Breast epithelium (tissue), 3 donors: ENCODE results near the gene OTOA.
"Not testable (repeated sequence)": the region's sequence is repeated elsewhere in the genome, so short reads cannot be mapped to it uniquely, and the experiment has no call there.

Experiments
- POLR2A ChIP-seq: fragments of 450-650 bp; IDR thresholded peaks from one replicate; pipeline ENCODE4 v1.6.1; 2016; ENCODE audit warnings: antibody characterized with exemption, mild to moderate bottlenecking, moderate library complexity
- TF ChIP-seq, protein P1 (sequence below), 3 donors: fragments of 450-650 bp; IDR thresholded peaks; one replicate each; pipeline ENCODE4 v1.5.1; 2016 to 2017; ENCODE audit warnings: antibody characterized with exemption in 3 of 3, mild to moderate bottlenecking in 3 of 3, moderate library complexity in 3 of 3

DNA sequence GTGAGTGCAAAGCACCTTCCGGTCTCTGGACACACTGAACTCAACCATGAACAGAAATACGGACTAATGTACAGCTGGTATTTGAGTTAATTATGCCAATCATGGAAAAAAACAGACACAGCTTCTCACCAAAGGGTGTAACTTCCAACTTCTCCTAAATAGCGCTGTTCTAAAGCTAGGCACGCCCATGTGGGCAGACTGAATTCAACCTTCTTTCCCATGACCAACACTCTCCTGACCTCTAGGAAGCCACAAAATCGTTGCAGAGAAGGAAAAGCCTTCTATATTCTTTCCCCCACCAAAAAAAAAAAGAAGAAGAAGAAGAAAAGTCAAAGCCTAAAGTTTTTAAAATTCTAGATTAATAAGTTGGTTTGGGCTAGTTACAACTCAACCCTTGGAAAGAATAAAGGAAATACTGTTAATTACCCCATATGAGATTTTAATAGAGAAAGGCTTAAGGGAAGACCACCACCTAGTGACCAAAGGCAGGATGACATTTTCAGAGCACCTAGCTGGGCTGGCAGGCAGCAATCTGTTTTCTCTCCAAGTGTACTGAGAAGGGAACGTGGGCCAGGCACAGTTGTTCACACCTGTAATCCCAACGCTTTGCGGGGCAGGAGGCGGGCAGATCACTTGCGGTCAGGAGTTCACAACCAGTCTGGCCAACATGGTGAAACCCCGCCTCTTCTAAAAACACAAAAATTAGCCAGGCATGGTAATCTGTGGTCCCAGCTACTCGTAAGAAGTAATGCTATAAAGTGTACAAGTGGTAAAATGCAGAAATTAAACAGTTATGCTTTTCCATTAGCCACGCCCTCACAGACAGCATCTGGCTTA lies 138.0 kb downstream of the OTOA start:
- TF ChIP-seq, protein P1, sequence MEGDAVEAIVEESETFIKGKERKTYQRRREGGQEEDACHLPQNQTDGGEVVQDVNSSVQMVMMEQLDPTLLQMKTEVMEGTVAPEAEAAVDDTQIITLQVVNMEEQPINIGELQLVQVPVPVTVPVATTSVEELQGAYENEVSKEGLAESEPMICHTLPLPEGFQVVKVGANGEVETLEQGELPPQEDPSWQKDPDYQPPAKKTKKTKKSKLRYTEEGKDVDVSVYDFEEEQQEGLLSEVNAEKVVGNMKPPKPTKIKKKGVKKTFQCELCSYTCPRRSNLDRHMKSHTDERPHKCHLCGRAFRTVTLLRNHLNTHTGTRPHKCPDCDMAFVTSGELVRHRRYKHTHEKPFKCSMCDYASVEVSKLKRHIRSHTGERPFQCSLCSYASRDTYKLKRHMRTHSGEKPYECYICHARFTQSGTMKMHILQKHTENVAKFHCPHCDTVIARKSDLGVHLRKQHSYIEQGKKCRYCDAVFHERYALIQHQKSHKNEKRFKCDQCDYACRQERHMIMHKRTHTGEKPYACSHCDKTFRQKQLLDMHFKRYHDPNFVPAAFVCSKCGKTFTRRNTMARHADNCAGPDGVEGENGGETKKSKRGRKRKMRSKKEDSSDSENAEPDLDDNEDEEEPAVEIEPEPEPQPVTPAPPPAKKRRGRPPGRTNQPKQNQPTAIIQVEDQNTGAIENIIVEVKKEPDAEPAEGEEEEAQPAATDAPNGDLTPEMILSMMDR (IDR thresholded peaks at IDR 0.05), result not testable (repeated sequence)
- not testable (repeated sequence) for TF ChIP-seq POLR2A
